Keratinocyte (primary cell): Measurements from ENCODE around the gene C9orf153.

ENCODE experiments used
- CTCF ChIP-seq, 3 experiments: IDR thresholded peaks in 1 of 3; conservative IDR thresholded peaks in 1 of 3; optimal IDR thresholded peaks in 1 of 3; 2 replicates in 2 of 3; 3 replicates in 1 of 3; pipeline versions ENCODE3 to v1.5.1; 2011; ENCODE audit warnings: low read length in 3 of 3, mild to moderate bottlenecking in 3 of 3, moderate library complexity in 2 of 3, control low read depth in 1 of 3, inconsistent platforms in 1 of 3; ENCODE audit not compliant: insufficient read depth in 2 of 3; ENCODE audit errors: extremely low read depth in 1 of 3
- EZH2 ChIP-seq: IDR thresholded peaks from one replicate; pipeline ENCODE4 v1.6.1; 2012; ENCODE audit warnings: inconsistent platforms, mild to moderate bottlenecking, low read length, moderate library complexity

- TF ChIP-seq CTCF (optimal IDR thresholded peaks at IDR 0.05 in 1 of 3, IDR thresholded peaks at IDR 0.05 in 1 of 3, conservative IDR thresholded peaks at IDR 0.05 in 1 of 3; ENCODE audit: extremely low read depth in 1 of 3, insufficient read depth in 2 of 3, low read length in 3 of 3) = no peak
- TF ChIP-seq EZH2 = no peak
Observed at GRCh38 chr9:86277072-86277471, 17.6 kb upstream of the C9orf153 start.
